ENCODE results near the gene RPL22.

RPL22 gene

DNA sequence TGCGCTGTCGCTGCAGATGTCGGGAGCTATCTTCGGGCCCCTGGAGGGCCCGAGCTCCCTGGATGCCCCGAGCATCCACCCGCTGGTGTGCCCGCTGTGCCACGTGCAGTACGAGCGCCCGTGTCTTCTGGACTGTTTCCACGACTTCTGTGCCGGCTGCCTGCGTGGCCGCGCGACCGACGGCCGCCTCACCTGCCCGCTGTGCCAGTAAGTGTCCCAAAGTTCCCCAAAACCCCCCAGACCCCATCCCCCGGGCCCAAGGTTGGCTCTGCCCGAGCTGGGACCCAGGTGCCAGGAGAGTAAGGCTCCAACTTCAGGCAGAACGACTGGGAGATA, 7.1 kb upstream of the RPL22 start:
- peak overlapping the region; percentile 54 for H3K4me3 ChIP-seq (ENCODE audit: low read length)
- DNase-seq (ENCODE audit: low read depth) = no peak
- TF ChIP-seq CTCF (conservative IDR thresholded peaks at IDR 0.05; ENCODE audit: low read length) = no peak

DNA sequence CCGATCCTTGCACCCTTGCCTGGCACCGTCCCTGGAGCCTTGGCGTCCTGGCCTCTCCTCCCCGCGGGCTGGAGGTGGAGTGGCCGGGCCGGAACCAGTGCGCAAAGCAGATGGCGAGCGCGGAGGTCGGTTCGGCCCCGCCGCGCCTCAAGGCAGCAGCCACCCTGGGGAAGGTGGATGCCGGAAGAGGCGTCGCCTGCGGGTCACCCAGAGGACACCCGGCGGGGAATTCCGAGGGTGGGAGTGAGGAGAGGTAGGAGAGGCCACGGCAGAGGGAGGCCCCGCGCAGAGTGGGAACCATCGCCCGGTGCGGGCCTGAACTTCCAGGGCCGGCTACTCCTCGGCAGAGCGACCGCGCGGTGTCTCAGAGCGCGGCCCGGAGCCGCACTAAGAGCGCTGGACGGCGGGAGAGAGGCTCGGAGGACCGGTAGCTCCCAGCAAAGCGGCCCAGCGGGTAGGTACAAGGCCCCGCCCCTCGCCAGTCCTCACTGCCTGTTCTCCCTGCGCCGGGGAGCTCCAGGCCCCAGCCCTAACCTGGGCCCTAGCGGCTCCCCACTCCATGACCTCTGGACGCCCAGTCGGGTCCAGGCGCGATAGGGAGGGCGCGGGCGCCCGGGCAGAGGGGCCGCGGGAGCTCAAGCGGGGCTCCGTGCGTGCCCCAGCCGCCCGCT, 6.6 kb upstream of the RPL22 start, which contains the start of gene RNF207:
Gene RNF207 (plus strand): TSS at position 271 of the 671 bp plus-strand sequence. CDS start 417 bp downstream, outside the sequence.
- H3K4me3 ChIP-seq (ENCODE audit: low read length) = peak within 1 kb of the TSS; percentile 54
- DNase-seq (ENCODE audit: low read depth) = peak; percentile 58
- TF ChIP-seq CTCF (conservative IDR thresholded peaks at IDR 0.05; ENCODE audit: low read length) = no peak

GRCh38 chr1:6202256-6202655, 2.9 kb upstream of the RPL22 start:
- no peak for TF ChIP-seq CTCF (conservative IDR thresholded peaks at IDR 0.05; ENCODE audit: low read length)
- DNase-seq (ENCODE audit: low read depth) = no peak

DNA sequence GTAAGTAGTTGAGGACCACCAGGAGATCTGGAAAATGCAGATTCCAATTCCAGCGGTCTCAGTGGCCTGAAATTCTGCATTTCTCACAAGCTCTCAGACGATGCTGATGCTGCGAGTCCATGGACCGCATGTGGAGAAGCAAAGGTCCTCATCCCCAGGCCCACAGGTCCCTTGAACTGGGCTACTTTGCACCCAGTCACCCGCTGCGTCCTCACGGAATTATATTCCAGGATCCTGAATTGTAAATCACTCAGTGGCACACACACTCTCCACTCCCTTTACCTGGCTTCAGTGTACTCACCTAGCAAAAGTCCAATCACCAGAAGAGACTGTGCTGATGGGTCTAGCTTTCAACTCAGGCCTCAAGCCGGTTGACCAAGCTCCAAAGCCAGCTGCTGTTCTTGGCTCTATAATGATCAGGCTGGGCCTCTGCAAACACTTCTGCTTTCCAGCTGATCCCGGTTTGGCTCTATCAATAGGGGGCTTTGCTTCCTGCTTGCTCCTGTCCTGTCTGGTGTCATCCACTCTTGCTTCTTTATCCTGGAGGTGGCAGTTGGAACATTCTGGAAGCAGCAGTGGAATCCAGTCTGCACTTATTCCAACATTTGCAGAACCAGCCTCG, 904 bp upstream of the RPL22 start:
- TF ChIP-seq CTCF (conservative IDR thresholded peaks at IDR 0.05; ENCODE audit: low read length) = no peak
- DNase-seq (ENCODE audit: low read depth) = no peak
- peak overlapping the region; percentile 96 for H3K4me3 ChIP-seq (ENCODE audit: low read length)

More at GRCh38 chr1:6202256-6202655, 2.9 kb upstream of the RPL22 start:
- no peak overlapping the region for H3K4me3 ChIP-seq (ENCODE audit: low read length)

DNA sequence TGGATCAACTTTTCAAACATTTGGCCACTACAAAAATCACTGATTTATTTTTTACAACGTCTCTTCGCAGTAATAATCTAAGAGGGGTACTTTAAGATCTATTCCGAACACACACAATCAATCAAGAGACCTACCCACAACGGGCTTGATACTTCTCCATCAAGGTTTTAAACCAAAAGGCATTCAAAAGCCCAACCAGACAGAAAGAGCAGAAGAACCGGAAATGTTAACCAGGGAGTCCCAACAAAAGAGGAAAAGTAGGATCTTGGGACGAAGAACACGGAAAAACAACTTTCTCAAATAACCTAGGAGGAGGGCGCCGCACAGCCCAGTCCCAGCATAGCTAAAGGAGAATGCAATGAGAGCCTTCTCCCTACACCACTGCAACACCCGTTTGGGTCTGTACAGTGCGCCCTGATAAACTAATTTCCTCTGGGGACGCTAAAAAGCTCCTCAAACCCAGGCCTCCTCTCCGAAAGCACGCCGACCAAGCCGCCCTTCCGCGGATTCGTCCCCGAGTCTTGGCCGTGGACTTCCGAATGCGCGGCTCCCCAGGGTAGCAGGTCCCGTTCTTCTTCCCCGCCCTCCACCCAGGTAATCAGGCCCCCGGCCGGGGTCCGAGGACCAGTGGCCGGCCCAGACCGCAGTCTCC, 623 bp downstream of the RPL22 start:
- DNase-seq (ENCODE audit: low read depth) = no peak
- no peak for TF ChIP-seq CTCF (conservative IDR thresholded peaks at IDR 0.05; ENCODE audit: low read length)
- peak overlapping the region; percentile 96 for H3K4me3 ChIP-seq (ENCODE audit: low read length)

DNA sequence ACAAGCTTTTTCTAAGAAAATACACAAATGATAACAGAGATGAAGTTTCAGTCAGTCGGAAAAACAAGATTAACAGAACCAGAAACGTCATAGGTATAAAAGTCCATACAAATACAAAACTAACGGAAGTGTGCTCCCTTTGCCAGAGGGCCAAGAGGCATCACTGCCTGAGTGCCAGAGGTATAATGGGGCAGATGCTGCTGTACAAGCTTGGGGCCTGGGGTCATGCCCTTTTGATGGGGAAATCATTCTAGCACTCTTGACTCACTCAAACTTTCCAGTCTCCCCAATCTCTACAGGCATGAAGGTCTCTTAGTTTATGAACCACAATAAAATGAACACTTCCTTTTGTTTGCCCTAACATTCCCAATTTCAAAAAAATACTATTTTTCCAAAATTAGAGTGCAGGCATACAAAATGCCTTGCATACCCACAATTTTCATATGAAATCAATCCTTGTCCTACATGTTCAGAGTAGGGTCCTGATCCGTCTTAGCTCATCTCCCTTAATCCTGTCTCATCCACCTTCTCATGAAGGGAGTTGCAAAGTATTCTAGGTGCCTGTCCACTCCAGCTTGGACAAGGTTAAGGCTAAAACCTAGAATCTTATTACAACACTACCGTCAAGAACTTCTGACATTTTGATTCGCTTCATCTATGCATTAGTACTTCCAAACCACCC, 1.5 kb downstream of the RPL22 start:
- DNase-seq (ENCODE audit: low read depth) = no peak
- no peak for TF ChIP-seq CTCF (conservative IDR thresholded peaks at IDR 0.05; ENCODE audit: low read length)
- H3K4me3 ChIP-seq (ENCODE audit: low read length) = peak overlapping the region; percentile 96

All from AG10803 (cell line).